Measurements from ENCODE around the gene C9orf43. TPM values are rescaled to one million over a fixed set of nuclear protein-coding genes. Genes with fewer than 3 reads are reported as not detected.

The C9orf43 gene
- total RNA-seq, 4 donors from 2014 or later = 0.75 TPM; not detected in 3

DNA sequence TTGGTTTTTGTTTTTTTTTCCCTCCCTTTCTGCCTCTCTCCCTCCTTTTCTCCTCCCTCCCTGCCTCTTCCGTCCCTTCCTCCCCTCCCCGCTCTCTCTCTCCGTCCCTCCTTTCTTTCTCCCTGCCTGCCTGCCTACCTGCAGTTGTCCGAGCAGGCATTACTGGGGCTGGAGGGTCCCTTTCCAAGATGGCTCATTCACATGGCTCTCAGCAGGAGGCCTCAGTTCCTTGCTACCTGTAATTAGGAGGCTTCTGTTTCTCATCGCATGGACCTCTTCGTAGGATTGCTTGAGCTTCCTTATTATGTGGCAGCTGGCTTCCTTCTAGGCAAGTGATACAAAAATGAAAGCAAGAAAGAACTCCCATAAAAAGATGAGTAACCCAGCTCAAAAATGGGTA lies 61.0 kb downstream of the C9orf43 start:
- Histone ChIP-seq H3K27ac (no peak overlapping the region), H3K4me3 (no peak overlapping the region), H3K27me3 (no peaks in the 10 kb centered on the region), H3K36me3 (no peaks in the 10 kb centered on the region), H3K9me3 (no peaks in the 10 kb centered on the region), H3K4me1 (peaks cover 0 to 4% (median 1%) of the 10 kb centered on the region in 4 donors)
- in situ Hi-C loops (cut with MboI; ENCODE audit: low pct_ligation_motif_present in 1 of 4, low pct_unique_long_range_greater_than_20kb in 1 of 4, low sequenced_read_pairs in 3 of 4) = no loop called here
- TF ChIP-seq EP300 (IDR thresholded peaks at IDR 0.05; ENCODE audit: low read depth) (no peak), POLR2A (IDR thresholded peaks at IDR 0.05) (no peak)
- TF ChIP-seq, protein P1, sequence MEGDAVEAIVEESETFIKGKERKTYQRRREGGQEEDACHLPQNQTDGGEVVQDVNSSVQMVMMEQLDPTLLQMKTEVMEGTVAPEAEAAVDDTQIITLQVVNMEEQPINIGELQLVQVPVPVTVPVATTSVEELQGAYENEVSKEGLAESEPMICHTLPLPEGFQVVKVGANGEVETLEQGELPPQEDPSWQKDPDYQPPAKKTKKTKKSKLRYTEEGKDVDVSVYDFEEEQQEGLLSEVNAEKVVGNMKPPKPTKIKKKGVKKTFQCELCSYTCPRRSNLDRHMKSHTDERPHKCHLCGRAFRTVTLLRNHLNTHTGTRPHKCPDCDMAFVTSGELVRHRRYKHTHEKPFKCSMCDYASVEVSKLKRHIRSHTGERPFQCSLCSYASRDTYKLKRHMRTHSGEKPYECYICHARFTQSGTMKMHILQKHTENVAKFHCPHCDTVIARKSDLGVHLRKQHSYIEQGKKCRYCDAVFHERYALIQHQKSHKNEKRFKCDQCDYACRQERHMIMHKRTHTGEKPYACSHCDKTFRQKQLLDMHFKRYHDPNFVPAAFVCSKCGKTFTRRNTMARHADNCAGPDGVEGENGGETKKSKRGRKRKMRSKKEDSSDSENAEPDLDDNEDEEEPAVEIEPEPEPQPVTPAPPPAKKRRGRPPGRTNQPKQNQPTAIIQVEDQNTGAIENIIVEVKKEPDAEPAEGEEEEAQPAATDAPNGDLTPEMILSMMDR (IDR thresholded peaks at IDR 0.05) = no peak
- 83% methylated on average over 4 to 6 of the region's 6 CpGs for WGBS, 2 donors (ENCODE audit: low coverage in 1 of 2)
- DNase-seq = no peak
- intact Hi-C loops (cut with DNase I; ENCODE audit: low total_unique reads) = no loop called here

DNA sequence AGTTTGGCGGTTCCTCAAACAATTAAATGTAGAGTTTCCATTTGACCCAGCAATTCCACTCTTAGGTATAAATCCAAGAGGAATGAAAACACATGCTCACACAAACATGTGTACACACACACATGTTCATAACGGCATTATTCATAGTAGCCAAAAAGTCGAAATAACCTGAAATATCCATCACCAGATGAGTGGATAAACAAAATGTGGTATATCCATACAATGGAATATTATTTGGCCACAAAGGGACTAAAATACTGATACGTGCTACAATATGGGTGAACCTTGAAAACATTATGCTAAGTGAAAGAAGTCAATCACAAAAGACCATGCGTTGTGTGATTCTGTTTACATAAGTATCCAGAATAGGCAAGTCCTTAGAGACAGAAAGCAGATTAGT lies 61.7 kb downstream of the C9orf43 start:
- intact Hi-C loops (cut with DNase I; ENCODE audit: low total_unique reads) = no loop called here
- TF ChIP-seq, protein P1 (IDR thresholded peaks at IDR 0.05) = no peak
- TF ChIP-seq POLR2A (IDR thresholded peaks at IDR 0.05) (no peak), EP300 (IDR thresholded peaks at IDR 0.05; ENCODE audit: low read depth) (no peak), POLR2AphosphoS5 (IDR thresholded peaks at IDR 0.05) (no peak)
- no peaks in the 10 kb centered on the region for H3K36me3 ChIP-seq
- H3K9me3 ChIP-seq = no peaks in the 10 kb centered on the region
- H3K4me1 ChIP-seq = peaks cover 0 to 4% (median 1%) of the 10 kb centered on the region in 4 donors
- no peaks in the 10 kb centered on the region for H3K27me3 ChIP-seq
- no peak overlapping the region for H3K27ac ChIP-seq
- 94 to 98% methylated on average over 5 of the region's 5 CpGs for WGBS, 2 donors (ENCODE audit: low coverage in 1 of 2)
- no peak overlapping the region for H3K4me3 ChIP-seq
- no peak for DNase-seq
- in situ Hi-C loops (cut with MboI; ENCODE audit: low pct_ligation_motif_present in 1 of 4, low pct_unique_long_range_greater_than_20kb in 1 of 4, low sequenced_read_pairs in 3 of 4) = no loop called here

DNA sequence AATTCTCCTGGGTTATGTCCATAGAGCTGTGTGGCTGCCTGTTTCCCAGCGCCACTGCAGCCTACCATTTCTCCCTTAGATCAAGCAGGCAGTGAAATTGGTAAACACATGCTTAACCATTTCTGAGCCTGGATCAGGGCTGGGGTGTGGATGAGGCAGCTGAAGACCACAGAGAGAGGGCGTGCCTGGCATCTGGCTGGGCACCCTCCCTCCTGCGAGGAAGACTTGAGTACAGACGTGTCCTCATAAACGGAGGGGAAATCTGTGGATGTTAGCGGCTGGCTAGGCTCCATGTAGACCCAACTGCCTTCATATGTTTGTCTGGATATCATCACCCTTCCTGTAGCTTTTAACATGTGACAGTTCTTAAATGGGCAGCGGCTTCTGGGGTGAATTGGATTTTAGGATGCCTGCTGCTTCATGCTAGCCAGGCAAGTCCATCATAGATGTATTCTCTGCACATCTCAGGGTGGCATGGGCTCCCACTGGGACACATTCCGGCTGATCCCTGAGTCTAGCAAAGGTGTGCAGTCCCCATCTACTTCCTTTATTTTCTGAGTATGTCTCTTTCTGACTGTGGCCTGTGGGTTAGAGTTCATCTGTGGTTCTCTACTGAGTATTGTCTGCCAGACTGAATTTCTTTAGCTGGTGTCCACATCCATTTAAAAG lies 63.9 kb downstream of the C9orf43 start:
- TF ChIP-seq EP300 (IDR thresholded peaks at IDR 0.05; ENCODE audit: low read depth) (no peak), POLR2A (IDR thresholded peaks at IDR 0.05) (no peak), POLR2AphosphoS5 (IDR thresholded peaks at IDR 0.05) (no peak)
- TF ChIP-seq, protein P1 (IDR thresholded peaks at IDR 0.05) = no peak
- Histone ChIP-seq H3K36me3 (no peaks in the 10 kb centered on the region), H3K4me3 (no peak overlapping the region), H3K9me3 (no peaks in the 10 kb centered on the region), H3K27me3 (no peaks in the 10 kb centered on the region), H3K4me1 (peaks cover 4 to 9% (median 5%) of the 10 kb centered on the region in 4 donors), H3K27ac (peak overlapping the region in 3 of 4 donors; percentile 41 to 45 (median 41))
- intact Hi-C loops (cut with DNase I; ENCODE audit: low total_unique reads) = no loop called here
- WGBS, 2 donors (ENCODE audit: low coverage in 1 of 2) = 66% methylated on average over 8 of the region's 8 CpGs; no CpG with 5 or more reads in 1 of the 2 donors
- in situ Hi-C loops (cut with MboI; ENCODE audit: low pct_ligation_motif_present in 1 of 4, low pct_unique_long_range_greater_than_20kb in 1 of 4, low sequenced_read_pairs in 3 of 4) = no loop called here
- no peak for DNase-seq

DNA sequence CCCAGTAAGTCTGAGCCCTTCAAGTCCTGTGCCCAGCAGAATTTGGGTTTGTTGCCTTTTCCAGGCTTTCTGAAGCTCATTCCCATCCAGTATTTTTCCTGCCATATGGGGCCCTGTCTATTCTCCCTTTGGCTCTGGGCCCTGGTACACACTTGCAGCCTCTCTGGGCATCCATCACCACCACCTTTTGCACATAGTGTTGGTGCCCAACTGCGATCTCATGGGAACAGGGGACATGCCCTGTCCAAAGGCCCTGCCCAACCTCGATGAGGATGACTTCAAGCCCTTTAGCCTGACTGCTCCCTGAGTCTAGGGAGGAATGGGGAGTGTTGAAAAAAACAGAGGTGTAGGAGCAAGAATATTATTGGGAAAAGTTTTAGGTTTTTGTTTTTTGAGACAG lies 64.5 kb downstream of the C9orf43 start:
- no peaks in the 10 kb centered on the region for H3K9me3 ChIP-seq
- H3K36me3 ChIP-seq = no peaks in the 10 kb centered on the region
- H3K4me3 ChIP-seq = no peak overlapping the region
- WGBS, 2 donors (ENCODE audit: low coverage in 1 of 2) = 89% methylated on average over 2 of the region's 2 CpGs; no CpG with 5 or more reads in 1 of the 2 donors
- TF ChIP-seq EP300 (IDR thresholded peaks at IDR 0.05; ENCODE audit: low read depth) (no peak), POLR2A (IDR thresholded peaks at IDR 0.05) (no peak), POLR2AphosphoS5 (IDR thresholded peaks at IDR 0.05) (no peak)
- TF ChIP-seq, protein P1 (IDR thresholded peaks at IDR 0.05) = no peak
- H3K27me3 ChIP-seq = no peaks in the 10 kb centered on the region
- H3K27ac ChIP-seq = peak overlapping the region in 1 of 4 donors; percentile 41
- in situ Hi-C loops (cut with MboI; ENCODE audit: low pct_ligation_motif_present in 1 of 4, low pct_unique_long_range_greater_than_20kb in 1 of 4, low sequenced_read_pairs in 3 of 4) (no loop called here), intact Hi-C loops (cut with DNase I; ENCODE audit: low total_unique reads) (no loop called here)
- DNase-seq = no peak
- peaks cover 4 to 11% (median 6%) of the 10 kb centered on the region in 4 donors for H3K4me1 ChIP-seq
